ENCODE results near the gene KAT2A. TPM values are rescaled to one million over a fixed set of nuclear protein-coding genes. Genes with fewer than 3 reads are reported as not detected.

The KAT2A gene
- total RNA-seq, 4 donors from 2014 or later, result 9.3 to 34.1 (median 27.0) TPM

DNA sequence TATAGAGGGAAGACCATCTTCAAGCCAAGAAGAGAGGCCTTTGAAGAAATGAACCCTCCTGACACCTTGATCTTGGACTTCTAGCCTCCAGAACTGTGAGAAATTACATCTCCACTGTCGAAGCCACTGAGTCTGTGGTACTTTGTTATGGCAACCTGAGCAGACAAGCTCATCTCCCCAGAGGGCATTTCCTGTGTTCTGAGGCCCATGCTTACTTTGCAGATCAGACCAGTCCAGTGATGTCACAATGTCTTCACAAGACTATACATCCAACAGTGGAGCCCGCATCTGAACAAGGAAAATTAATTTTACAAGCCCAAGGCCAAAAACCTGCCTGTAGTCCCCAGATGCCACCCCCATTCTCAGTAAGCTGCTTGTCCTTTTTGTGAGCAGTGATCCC, 56.0 kb downstream of the KAT2A start:
- intact Hi-C loops (cut with DNase I), result loop anchor here (5.0 kb wide), 1 partner anchor 52 kb away; no protein-coding TSS in a partner anchor
- Histone ChIP-seq H3K4me3 (no peak overlapping the region), H3K27ac (no peak overlapping the region), H3K4me1 (peaks cover 0 to 9% (median 0%) of the 10 kb centered on the region in 3 donors), H3K27me3 (peaks cover 0 to 21% (median 0%) of the 10 kb centered on the region in 4 donors), H3K9me3 (no peaks in the 10 kb centered on the region), H3K36me3 (no peaks in the 10 kb centered on the region)
- no peak for TF ChIP-seq POLR2A (IDR thresholded peaks at IDR 0.05)
- TF ChIP-seq, protein P1, sequence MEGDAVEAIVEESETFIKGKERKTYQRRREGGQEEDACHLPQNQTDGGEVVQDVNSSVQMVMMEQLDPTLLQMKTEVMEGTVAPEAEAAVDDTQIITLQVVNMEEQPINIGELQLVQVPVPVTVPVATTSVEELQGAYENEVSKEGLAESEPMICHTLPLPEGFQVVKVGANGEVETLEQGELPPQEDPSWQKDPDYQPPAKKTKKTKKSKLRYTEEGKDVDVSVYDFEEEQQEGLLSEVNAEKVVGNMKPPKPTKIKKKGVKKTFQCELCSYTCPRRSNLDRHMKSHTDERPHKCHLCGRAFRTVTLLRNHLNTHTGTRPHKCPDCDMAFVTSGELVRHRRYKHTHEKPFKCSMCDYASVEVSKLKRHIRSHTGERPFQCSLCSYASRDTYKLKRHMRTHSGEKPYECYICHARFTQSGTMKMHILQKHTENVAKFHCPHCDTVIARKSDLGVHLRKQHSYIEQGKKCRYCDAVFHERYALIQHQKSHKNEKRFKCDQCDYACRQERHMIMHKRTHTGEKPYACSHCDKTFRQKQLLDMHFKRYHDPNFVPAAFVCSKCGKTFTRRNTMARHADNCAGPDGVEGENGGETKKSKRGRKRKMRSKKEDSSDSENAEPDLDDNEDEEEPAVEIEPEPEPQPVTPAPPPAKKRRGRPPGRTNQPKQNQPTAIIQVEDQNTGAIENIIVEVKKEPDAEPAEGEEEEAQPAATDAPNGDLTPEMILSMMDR (IDR thresholded peaks at IDR 0.05), result no peak
- WGBS, 2 donors, result 62 to 67% methylated on average over 2 of the region's 2 CpGs
- no peak for DNase-seq

Other genes with a start within 250 kb of the KAT2A start
- gene ACLY, start 202.4 kb downstream of the KAT2A start, total RNA-seq, result 100 to 1,000 TPM in 1 of 4 donors, 10 to 100 TPM in 3; 51.5 to 121 (median 62.7) TPM
- gene ODAD4, start 190.8 kb downstream of the KAT2A start, total RNA-seq, result under 1 TPM in 1 of 4 donors, not detected in 3; 0.38 TPM
- gene CNP, start 154.6 kb downstream of the KAT2A start, total RNA-seq, result 10 to 100 TPM; 45.3 to 66.0 (median 53.0) TPM
- 10 to 100 TPM; 42.6 to 82.0 (median 67.2) TPM for gene DNAJC7, start 103.9 kb downstream of the KAT2A start, total RNA-seq
- gene NKIRAS2, start 101.3 kb downstream of the KAT2A start, total RNA-seq, result 10 to 100 TPM; 34.0 to 48.6 (median 35.7) TPM
- gene C17orf113, start 70.8 kb downstream of the KAT2A start, total RNA-seq, result under 1 TPM in 3 of 4 donors, not detected in 1; 0.35 to 0.57 (median 0.48) TPM
- gene ZNF385C, start 22.9 kb downstream of the KAT2A start, total RNA-seq, result under 1 TPM in 2 of 4 donors, not detected in 2; 0.18 to 0.38 TPM
- gene DHX58, start 8.7 kb downstream of the KAT2A start, total RNA-seq, result 10 to 100 TPM in 1 of 4 donors, 1 to 10 TPM in 3; 3.9 to 10.4 (median 8.9) TPM
- gene HSPB9, start 1.4 kb upstream of the KAT2A start, total RNA-seq, result not detected
- 100 to 1,000 TPM in 1 of 4 donors, 10 to 100 TPM in 3; 68.5 to 107 (median 78.6) TPM for gene RAB5C, start 33.6 kb upstream of the KAT2A start, total RNA-seq
- gene KCNH4, start 59.8 kb upstream of the KAT2A start, total RNA-seq, result under 1 TPM in 2 of 4 donors, not detected in 2; under 0.01 to 0.09 TPM
- gene HCRT, start 64.1 kb upstream of the KAT2A start, total RNA-seq, result not detected
- 10 to 100 TPM in 2 of 4 donors, 1 to 10 TPM in 2; 5.5 to 22.0 (median 13.1) TPM for gene GHDC, start 73.1 kb upstream of the KAT2A start, total RNA-seq
- 10 to 100 TPM; 17.9 to 57.6 (median 19.5) TPM for gene STAT5B, start 155.0 kb upstream of the KAT2A start, total RNA-seq
- 10 to 100 TPM in 3 of 4 donors, 1 to 10 TPM in 1; 7.3 to 34.3 (median 14.0) TPM for gene STAT5A, start 167.1 kb upstream of the KAT2A start, total RNA-seq

All from esophagus squamous epithelium (tissue), 5 donors.